Nucleus accumbens (tissue), 56 donors: ENCODE data around the gene PRKAA2.

Source experiments
- DNase-seq, 56 donors: peaks; one replicate each; lab custom pipeline; 2025; lab: John Stamatoyannopoulos, UW

The PRKAA2 gene

DNA sequence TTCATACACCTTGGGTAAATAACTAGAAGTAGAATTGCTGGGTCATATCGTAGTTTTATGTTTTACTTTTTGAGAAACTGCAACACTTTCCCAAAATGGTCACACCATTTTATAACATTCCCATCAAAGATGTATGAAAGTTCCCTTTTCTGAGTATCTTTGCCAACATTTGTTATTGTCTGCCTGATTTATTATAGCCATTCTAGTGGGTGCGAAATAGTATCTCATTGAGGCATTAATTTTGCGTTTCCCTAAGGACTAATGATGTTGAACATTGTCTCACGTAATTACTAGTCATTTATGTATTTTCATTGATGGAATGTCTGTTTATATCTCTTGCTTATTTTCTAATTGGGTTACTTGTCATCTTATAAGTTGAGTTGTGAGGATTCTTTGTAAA lies 3.4 kb downstream of the PRKAA2 start:
- DNase-seq = no peak

DNA sequence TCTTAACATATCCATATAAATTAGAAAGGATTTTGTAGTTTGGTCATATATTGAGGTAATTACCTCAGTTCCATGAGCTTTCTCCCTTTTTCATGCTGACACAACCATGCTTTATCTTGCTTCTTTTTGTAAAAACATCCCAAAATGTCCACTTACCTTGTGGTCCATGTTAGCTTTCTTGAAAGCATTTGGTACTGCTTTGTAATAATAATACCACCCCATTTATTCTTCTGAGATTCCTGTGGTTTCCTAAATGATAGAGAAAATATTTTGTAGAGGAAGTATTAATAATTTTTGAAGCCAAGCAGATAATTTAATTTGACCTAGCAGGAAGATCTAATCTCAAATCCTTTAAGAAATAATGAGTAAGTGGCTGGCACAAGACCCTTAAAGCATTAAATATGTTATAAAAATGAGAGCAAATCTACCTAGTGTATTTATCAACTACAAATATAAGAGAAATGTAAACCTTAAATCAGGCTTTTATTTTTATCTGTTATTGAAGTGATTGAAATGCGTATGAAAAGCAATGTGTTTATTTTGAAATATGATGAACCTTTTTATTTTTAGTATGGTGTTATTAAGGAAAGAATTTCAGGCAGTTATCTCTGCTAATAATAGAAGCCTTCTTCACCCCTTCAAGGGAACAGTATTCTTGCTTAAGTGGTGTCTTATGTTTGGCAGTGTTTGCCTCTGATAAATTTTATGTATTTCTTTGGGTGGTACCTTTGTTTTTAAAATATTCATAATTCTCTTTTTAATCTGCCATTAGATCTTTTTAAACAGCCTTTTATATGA lies 9.2 kb downstream of the PRKAA2 start:
- no peak for DNase-seq

DNA sequence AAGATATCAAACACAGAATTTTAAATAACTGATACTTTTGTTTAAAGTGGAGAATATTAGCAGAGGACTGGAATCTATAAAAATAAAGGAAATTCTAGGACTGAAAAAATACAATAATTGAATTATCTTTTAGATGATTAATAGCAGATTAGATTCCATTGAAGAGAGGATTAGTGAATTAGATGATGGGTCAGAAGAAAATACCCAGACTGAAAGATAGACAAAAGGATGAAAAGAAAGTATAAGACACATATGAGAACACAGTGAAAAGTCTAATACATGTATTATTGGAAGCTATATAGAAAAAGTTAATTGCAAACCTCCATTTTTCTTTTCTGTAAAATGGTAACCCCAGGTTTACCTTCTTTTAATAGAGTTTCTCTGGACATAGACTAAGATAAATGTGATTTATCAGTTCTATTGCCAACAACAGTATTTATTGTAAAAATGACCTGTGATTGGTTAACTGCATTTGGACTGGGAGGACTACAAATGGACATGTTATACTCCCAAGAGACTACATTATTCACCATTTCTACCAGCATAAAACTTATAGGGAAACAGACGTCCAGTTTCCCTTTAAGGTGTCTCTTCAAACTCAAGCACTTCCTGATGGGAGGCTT lies 11.0 kb downstream of the PRKAA2 start:
- DNase-seq = no peak

DNA sequence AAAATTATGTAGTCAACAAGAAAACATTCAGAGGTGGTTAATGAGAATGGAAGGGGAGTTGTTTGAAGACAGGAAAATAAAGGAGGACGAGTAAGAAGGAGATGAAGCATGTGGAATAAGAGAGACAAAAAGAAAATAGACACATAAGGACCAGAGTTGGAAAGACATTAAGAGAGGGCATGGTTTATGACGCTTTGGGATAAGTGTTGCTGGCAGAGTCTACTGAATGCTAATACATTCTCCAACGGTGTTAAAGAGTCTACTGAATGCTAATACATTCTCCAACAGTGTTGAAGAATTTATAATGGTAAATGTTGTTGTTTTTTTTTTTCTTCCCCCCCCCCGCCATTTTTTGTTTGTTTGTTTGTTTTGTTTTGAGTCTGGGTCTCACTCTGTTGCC lies 13.1 kb downstream of the PRKAA2 start:
- no peak for DNase-seq

DNA sequence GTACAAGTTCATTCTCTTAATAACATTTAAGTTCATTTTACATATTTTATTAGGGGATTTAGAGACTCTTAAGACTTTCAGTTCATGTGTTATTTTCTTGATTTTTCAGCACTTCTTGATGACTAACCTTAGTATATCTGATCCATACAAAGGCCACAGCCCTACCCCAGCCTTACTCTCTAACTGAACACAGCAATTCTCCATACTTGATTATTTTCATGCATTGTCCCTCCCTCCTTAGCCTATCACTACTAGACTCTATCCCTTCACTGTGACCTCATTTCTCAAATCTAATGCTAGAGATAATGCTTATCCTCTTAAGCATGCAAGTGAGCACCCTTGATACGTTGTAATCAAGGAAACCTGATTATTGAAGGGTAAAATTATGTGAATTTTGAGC lies 15.2 kb downstream of the PRKAA2 start:
- no peak for DNase-seq

DNA sequence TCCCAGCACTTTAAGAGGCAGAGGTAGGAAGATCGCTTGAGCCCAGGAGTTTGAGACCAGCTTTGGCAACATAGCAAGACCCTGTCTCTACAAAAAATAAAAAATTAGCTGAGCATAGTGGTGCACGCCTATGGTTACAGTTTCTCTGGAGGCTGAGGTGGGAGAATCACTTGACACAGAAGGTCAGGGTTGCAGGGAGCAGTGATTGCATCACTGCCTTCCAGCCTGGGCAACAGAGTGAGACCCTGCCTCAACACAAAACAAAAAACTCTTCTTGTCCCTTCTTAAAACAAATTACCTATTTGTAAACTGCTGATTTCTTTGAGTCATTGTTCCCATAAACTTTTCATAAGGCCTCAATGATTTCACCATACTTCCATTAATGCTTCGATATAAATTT lies 18.7 kb downstream of the PRKAA2 start:
- no peak for DNase-seq

DNA sequence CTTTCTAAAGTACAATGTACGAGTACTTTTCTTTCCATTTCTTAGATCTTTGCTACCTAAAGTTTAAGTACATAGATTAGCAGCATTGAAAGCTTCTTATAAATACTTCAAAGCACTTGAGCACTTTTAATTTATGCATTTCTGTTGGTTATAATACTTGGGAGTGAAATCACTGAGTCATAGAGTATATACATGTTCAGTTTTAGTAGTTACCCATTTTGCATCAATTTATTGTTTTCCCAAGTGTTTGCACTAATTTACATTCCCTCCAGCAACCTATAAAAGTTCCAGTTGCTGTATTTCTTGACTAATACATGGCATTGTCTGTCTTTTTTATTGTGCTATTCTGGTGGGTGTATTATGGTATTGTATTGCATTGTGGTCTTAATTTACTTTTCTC lies 20.3 kb downstream of the PRKAA2 start:
- DNase-seq = no peak

DNA sequence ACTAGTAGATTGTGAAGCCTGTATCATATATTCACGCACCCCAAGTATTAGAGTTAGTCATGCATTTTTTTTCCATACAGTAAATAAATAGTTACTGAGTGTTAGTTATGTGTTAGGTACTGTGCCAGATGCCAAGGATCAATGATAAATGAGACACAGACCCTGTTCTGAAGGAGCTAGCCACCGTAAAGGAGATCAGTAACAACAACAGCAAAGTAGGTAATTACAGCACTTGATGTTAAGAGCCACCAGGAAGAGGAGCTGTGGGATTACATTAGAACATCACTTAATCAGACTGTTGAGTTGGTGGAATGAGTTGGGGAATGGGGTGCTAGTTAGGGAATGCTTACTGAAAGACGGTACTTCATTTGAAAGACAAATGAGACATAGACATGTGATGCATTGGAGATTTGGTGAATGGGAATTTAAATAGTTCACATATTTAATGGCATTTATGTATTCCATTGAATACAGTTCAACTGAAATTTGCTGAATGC lies 21.0 kb downstream of the PRKAA2 start:
- DNase-seq = no peak

DNA sequence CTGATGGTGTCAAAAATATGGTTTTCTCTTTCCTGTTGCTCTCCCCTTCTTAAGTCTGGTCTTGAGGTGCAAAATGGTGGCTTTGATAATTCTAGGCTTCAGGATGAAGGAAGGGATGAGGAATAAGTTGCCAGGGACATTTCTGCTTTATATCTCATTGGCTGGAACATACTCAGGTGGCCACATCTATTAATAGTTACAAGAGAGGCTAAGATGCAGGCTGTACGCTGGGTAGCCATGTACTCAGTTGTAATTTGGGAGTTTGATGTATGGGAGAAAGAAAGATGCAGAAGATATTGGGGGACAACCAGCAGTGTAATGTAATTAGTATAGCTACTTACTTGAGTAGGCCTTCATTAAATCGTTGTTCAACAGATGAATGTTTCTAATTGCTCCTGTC lies 25.2 kb downstream of the PRKAA2 start:
- DNase-seq = no peak

DNA sequence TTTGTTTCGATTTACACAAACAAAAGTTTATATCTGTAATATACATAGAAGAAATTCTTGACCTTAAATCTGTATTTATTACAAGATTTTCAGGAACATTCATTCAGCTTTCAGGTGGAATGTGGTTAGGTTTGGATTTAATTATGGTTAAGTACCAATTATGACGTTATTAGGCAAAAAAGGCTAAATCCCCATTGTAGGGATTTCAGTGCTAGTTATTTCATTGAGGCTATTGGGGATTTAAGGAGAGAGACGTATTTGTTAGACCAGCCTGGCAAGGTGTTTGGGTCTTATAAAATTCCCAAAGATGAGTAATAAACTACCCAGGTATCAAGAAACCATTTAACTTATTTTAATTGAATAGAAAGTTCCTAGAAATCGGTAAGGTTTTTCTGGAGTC lies 26.0 kb downstream of the PRKAA2 start:
- DNase-seq = no peak

DNA sequence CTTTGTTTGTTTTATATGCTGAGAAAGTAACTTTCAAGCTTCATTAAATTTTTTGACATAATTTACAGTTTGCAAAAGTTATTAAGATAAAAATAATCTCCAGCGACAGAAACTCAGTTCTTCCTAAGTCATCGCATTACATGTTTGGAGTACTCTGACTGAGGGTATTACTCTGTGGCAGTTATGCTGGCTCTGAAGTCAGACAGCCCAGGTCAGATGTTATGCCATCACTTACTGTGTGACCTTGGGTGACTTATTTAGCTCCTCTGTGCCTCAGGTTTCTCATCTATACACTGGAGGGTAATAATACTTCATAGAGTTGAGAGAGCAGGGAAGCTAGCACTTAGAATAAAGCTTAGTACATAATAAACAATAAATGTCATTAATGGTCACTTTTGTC lies 26.4 kb downstream of the PRKAA2 start:
- DNase-seq = no peak

DNA sequence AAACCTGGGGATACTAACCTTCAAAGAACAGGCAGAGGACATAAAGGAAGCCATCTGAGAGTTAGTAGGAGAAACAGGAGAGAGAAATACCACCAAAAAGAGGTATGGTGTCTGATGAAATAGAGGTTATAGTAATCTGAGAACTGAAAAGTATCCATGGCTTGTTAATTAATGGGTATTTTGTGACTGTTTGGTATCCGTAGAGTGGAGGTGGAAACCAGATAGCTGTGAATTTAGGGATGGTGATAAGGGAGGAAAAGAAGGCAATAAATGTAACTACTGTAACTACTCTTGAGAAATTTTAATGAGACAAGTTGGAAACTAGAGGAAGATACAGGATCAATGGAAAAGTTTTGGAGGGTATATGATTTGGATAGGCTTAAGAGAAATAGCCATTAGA lies 27.5 kb downstream of the PRKAA2 start:
- DNase-seq = no peak

DNA sequence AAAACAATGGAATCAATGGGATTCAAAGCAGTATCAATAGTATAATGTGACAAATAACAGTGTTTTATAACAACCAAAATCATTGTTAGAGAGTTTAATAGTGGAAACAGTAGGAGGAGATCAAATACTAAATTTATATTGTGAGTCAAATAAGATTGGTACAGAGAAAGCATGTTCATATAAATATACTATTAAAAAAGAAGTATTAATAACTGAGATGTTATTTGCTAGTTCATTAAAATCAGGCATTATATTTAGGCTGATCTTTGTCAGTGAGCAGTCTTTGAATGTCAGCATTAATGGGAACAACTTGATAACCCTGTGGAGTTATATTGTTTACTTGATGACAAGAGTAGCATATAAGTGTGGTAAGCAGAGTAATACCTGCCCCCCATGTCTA lies 30.6 kb downstream of the PRKAA2 start:
- DNase-seq = no peak

DNA sequence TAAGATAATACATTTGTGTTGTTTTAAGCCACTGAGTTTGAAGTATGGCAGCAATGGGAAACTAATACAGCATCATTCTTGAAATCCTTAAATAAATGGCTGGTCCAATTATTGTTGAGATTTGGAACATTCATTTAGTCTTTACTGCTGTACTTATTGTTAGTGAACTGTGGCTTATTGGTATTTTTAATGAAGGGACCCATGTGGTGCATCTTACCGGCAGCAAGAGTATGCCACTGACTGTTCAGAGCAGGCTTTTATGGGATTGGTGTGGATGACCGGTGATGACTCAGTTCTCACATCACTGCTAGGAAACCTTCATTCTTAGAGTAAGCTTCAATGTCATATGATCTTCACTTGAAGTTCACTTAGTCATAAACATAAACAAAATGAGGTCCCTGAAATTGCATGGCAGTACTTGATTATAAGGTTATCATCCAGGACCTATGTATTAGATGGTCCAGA lies 31.5 kb downstream of the PRKAA2 start:
- peak in 1 of 56 donors; percentile 5 for DNase-seq

DNA sequence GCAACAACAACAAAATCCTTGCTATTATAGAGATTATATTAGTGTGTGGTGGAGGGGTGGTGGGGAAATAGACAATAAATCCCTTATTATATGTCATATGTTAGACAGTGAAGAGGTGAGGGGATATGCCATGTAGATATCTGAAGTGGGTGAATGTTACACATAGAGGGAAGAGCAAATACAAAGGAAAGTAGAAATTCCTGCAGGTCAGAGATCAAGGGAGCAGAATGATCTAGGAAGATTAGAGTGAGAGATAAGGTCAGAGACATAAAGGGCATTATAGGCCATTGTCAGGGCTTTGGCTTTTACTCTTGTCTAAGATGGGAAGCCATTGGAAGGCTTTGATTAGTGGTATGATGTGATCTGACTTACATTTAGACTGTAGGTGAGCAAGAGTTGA lies 38.5 kb downstream of the PRKAA2 start:
- no peak for DNase-seq

DNA sequence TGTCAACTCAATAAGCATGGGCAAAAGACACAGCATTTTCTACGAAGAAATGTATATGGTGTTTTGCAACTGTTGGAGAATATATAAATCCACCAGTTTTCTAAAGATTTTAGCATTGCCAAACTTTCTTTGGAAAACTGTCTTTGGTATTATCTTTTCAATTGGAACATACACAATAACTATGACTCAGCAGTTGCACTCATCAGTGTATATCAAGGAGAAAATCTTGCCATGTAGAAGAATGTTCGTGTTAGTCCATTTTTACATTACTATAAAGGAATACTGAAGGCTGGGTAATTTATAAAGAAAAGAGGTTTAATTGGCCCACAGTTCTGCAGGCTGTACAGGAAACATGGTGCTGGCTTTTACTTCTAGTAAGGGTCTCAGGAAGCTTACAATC lies 41.1 kb downstream of the PRKAA2 start:
- no peak for DNase-seq

DNA sequence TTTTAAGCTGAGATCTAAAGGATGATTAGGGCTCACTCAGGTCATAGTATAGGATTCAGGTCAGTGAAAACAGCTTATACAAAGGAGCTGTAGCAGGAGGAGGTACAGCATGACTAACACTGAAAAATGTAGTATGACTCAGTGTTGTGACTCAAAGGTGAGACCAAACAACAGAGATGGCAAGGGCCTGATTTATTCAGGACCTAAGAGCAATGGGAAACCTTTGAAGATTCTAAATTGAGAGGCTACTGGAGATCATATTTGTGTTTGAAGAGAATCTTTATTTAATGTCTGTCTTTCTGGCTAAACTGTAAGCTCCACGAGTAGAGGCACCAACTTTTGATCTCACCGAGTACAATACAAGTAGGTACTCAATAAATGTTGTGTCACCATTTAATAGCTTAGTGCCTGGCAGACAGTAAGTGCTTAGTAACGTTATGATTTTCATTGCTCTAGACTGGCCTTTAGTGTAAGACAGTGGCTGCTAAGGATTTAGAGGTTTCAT lies 43.5 kb downstream of the PRKAA2 start:
- DNase-seq = no peak

DNA sequence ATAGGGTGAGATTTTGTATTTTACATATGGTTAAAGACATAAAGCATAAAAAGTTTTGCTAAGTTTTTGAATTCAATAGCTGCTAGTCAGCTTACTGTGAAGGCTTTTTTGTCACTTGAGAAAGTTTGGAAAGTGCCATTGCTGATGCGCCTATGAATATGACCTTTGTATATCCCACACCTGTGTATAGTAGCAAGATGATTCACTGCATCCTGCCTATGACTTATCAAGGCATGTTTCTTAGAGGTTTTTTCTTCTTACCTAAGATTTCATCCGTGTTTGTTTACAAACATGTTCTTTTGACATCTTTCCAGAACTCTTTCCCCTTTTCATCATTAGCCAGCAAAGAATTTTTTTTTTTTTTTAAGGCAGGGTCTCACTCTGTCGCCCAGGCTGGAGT lies 51.5 kb downstream of the PRKAA2 start:
- no peak for DNase-seq

DNA sequence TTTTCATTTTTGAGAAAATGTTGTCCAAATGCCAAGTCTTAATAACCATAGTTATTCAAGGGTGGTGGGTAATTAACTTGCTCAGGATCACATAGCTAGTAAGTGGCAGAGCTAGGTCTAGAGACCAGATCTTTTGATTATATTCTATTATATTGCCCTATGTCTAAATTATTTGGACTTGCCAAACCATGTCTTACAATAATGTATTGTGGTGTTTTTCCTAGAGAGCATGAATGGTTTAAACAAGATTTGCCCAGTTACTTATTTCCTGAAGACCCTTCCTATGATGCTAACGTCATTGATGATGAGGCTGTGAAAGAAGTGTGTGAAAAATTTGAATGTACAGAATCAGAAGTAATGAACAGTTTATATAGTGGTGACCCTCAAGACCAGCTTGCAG lies 58.6 kb downstream of the PRKAA2 start:
- no peak for DNase-seq

DNA sequence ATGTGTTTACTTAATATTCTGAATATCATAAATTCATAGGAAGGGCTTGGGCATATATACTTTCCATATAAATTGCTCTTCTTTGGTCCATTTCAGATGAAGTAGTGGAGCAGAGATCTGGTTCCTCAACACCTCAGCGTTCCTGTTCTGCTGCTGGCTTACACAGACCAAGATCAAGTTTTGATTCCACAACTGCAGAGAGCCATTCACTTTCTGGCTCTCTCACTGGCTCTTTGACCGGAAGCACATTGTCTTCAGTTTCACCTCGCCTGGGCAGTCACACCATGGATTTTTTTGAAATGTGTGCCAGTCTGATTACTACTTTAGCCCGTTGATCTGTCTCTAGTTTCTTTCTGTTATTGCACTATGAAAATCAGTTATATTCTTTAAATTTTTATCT lies 62.3 kb downstream of the PRKAA2 start:
- no peak for DNase-seq

DNA sequence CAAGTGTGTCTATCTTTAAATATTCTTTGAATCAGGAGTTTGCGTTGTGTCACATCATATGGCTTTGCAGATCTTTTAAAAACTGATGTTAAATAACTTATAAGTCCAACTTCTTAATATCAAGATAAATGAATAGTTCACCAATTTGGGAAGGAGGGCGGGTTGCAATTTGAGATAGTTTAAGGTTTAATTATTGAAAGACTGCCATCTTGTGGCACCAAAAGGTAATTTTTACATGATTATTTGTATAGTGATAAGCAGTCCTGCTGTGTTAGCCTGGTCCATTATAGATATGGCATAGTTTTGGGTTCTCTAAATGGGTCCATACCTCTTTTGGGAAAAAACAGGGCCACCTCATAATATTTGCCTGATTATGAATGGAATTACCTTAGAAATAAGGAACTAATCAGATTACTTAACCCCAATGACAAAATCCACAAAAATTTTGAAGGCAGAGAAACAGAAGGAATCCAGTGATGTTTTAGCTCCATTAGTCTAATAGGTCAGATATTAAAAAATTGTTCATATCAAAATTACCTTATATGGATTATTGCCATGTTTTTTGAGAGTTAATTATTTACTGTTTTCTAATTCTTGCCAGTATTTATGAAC lies 64.3 kb downstream of the PRKAA2 start:
- peak in 1 of 56 donors; percentile 1 for DNase-seq

DNA sequence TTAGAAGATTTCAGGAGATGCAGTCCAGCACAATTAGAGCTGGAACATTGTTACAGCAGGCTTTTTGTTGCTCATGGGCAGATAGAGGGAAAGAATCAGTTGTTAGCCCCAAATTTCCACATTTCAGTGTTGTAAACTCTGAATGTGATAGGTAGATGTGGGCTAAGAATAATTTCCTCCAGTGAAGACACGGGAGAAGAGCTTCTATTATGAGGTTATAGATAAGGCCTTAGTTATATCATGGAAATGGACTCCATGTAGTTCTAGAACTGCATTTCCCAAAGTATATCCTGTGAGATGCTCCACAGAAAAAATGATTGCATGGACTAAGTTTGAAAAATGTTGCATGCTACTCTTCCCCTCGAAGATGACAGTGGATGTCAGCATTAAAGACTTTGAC lies 64.9 kb downstream of the PRKAA2 start:
- no peak for DNase-seq
